HG03097 (cell line): ENCODE data around the gene USP37.

Source experiments
- ATAC-seq: cut with Tn5 transposase; IDR thresholded peaks from one replicate; pipeline ENCODE4 v1.9.1; 2021; ENCODE audit not compliant: unreplicated experiment, low FRiP score

USP37 gene

GRCh38 chr2:218435003-218435982 is 132.9 kb downstream of the USP37 start:
- ATAC-seq, result no peak

- no peak for ATAC-seq
Observed at GRCh38 chr2:218434456-218434855, 133.7 kb downstream of the USP37 start.

- ATAC-seq, result no peak
Observed at GRCh38 chr2:218432676-218433365, 135.3 kb downstream of the USP37 start.

GRCh38 chr2:218431878-218432277 is 136.3 kb downstream of the USP37 start:
- ATAC-seq, result no peak

- no peak for ATAC-seq
Observed at GRCh38 chr2:218430721-218431120, 137.4 kb downstream of the USP37 start.

GRCh38 chr2:218429911-218430692 is 138.0 kb downstream of the USP37 start:
- ATAC-seq, result no peak

GRCh38 chr2:218428846-218429558 is 139.1 kb downstream of the USP37 start:
- ATAC-seq, result no peak

GRCh38 chr2:218427741-218428140 is 140.4 kb downstream of the USP37 start:
- no peak for ATAC-seq

- no peak for ATAC-seq
Observed at GRCh38 chr2:218425531-218425930, 142.6 kb downstream of the USP37 start.

GRCh38 chr2:218423584-218423983 is 144.6 kb downstream of the USP37 start:
- ATAC-seq, result no peak

- no peak for ATAC-seq
Observed at GRCh38 chr2:218422403-218423086, 145.6 kb downstream of the USP37 start.

GRCh38 chr2:218421027-218421426 is 147.1 kb downstream of the USP37 start:
- ATAC-seq, result no peak

GRCh38 chr2:218419630-218420216 is 148.4 kb downstream of the USP37 start:
- ATAC-seq, result no peak

GRCh38 chr2:218418717-218419458 is 149.3 kb downstream of the USP37 start, which contains the start of gene VIL1:
Gene VIL1 (plus strand): TSS chr2:218419123. CDS start chr2:218423779, 4,656 bp downstream.
- no peak for ATAC-seq

GRCh38 chr2:218418321-218418716 is 149.8 kb downstream of the USP37 start:
- ATAC-seq, result no peak

GRCh38 chr2:218407717-218408116 is 160.4 kb downstream of the USP37 start:
- ATAC-seq, result no peak

GRCh38 chr2:218406949-218407618 is 161.1 kb downstream of the USP37 start:
- no peak for ATAC-seq
